Measurements from ENCODE around the gene BRINP1.
A peak's percentile ranks its signal among the peaks of the same experiment; 100 is the strongest.

BRINP1 gene, protein sequence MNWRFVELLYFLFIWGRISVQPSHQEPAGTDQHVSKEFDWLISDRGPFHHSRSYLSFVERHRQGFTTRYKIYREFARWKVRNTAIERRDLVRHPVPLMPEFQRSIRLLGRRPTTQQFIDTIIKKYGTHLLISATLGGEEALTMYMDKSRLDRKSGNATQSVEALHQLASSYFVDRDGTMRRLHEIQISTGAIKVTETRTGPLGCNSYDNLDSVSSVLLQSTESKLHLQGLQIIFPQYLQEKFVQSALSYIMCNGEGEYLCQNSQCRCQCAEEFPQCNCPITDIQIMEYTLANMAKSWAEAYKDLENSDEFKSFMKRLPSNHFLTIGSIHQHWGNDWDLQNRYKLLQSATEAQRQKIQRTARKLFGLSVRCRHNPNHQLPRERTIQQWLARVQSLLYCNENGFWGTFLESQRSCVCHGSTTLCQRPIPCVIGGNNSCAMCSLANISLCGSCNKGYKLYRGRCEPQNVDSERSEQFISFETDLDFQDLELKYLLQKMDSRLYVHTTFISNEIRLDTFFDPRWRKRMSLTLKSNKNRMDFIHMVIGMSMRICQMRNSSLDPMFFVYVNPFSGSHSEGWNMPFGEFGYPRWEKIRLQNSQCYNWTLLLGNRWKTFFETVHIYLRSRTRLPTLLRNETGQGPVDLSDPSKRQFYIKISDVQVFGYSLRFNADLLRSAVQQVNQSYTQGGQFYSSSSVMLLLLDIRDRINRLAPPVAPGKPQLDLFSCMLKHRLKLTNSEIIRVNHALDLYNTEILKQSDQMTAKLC

GRCh38 chr9:119368681-119369581, at the start of gene BRINP1:
Gene BRINP1, minus strand, starts transcription at chr9:119369435. Its CDS starts 56,080 bp downstream, at chr9:119313355.
- DNase-seq, result no peak

GRCh38 chr9:119418721-119419120, 49.5 kb upstream of the BRINP1 start:
- no peak for DNase-seq

DNA sequence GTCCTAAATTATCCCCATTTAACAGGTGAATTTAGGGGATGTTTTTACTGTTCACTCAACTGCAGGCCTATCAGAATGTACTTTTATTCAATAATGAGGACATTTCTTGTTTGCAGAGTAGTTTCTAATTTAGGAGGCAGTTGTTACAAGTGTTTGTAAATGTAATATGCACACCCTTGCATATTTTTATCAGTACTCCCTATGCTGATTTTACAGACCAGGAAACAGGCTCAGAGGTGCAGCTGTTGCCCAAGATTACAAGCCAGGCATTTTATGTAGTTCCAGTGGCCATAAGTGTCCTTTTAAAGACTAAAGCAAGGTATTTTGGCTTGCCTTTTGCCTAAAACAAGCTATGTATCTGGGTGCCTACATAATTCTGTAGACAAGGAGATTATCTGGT, 47.6 kb upstream of the BRINP1 start:
- no peak for DNase-seq

- no peak for DNase-seq
Observed at GRCh38 chr9:119412399-119412798, 43.2 kb upstream of the BRINP1 start.

GRCh38 chr9:119409552-119409951, 40.3 kb upstream of the BRINP1 start:
- no peak for DNase-seq

DNA sequence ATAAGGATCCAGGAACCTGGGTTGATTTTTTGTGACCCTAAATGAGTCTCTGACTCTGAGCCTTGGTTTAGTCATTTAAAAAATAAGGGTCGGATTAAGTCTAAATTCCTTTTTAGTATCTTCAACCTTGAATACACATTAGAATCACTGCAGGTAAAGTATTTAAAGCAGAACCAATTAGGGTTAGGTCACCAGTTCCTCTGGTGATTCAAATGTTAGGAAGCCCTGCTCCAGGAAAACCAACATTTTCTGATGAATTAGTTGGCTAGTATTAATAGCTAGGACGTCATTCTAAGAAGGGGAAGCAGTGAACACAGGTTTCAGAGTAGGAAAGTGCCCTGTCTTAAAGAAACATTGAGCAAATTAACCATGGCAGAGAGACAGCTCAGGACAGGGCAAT, 31.4 kb upstream of the BRINP1 start:
- DNase-seq, result no peak

DNA sequence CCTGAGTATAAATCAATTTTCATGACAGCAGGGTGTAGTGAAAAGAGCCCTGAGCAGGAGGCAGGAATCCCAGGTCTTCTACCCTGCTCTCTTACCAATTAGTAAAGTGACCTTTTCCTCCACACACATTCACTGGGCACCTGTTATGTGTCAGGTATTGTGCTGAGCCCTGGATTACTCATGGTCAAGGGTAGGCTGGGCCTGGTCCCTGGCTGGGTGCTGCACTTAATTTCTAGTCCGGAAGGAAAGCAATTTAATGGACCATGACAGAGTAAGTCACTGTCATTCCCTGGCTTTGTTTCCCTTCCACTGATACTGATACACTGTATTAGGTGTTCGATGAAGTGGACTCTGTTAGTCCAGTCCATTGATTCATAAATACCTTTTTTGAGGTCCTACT, 29.1 kb upstream of the BRINP1 start:
- DNase-seq, result no peak

DNA sequence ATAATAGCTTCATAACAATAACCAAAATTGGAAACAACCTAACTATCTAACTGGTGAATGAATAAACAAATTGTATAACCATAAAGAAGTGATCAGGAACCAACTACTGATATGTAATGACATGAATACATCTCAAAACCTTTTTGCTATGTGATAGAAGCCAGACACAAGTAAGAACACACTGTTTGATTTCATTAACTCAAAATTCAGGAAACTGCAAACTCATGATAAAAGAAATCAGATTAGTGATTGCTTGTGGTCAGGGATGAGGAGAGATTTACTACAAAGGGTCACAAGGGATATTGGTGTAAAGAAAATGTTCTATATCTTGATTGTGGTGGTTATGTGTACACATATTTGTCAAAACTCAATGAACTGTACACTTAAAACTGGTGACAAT, 22.6 kb upstream of the BRINP1 start:
- no peak for DNase-seq

DNA sequence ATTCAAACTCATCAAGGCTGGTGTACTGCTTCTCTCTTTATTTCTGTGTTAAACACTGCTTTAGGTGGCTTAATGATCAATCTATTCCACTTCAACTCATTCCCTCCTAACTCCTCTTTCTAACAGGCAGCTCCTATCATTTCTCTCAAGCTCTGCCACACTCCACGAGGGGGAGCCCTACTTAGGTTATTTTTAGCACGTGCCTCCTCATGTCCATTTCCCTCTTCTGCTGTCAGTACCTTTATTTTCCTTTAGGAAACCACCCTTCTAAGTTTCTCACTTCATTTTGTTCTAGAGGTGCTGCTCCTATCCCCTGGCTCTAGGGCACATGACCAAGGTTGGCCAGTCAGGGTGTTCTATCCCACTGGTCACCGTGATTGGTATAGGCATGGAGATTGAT, 6.7 kb upstream of the BRINP1 start:
- peak; percentile 39 to 44 for DNase-seq

DNA sequence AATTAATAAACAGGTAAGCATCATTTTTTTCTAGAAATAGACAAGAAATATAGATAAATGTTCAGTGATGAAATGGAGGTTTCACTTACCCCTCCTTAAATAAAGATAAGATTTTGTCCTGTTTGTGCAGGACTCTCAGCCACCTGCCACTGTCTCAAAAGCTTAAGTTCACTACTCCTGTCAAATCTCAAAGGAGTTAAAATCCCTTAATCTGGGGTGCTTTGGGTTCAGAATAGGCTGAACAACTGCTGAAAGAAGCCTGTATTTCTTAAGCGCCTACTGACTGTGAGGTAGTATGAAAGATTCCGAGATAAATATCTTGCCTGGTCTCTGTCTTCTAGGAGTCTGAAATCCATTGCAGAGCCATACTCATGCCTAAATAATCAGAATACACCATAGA, 3.7 kb upstream of the BRINP1 start:
- no peak for DNase-seq

GRCh38 chr9:119370816-119371215, 1.6 kb upstream of the BRINP1 start:
- DNase-seq, result no peak

DNA sequence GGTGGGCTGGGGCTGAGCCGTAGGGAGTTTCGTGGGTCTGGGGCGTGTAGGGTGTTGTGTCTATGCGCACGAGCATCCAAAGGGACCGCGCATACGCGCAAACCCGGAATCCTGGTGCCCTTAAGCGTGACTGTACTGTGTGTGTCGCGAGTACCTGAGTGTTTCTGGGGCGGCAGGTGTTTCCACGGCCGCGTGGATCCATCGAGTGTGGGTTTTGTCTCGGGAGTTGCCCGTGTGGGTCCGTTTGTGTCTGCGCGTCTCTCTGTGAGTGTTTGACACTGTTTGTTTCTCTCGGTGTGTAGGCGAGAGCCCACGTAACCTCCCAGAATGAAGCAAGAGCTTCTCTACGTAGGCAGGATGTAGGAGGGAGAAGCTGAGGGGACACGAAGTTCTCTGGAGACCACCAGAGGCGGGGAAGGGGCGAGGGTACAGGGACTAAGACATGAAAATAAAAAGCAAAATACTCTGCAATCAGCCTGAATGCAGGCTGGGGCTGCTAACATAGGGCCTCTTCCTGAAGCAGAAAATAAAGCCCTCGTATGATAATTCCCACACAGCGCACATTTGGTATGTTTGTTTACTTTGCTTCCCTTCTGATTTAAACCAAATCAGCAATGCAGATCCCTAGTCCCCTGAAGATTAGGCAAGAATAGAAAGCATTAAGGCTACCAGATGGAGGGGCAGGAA, 588 bp upstream of the BRINP1 start:
- DNase-seq, result no peak

DNA sequence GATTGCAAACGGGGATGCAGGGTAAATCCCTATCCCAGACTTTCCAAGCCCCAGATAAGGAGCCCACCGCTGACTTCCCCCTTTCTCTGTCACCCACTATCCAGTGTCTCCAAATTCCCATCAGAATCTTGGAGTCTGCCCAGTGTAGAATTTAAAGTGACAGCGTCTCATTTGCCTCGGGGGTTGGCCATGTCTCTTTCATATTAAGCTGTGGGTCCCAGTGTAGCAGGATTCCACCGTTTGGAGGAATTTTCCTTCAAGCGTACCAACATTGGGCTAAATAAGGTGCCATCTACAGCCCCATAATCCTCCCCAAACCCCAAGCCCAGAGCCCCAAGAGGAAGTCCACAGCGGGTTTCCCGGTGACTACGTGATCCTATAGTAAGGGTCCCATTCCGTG, 1.1 kb downstream of the BRINP1 start:
- no peak for DNase-seq

GRCh38 chr9:119367683-119368075, 1.6 kb downstream of the BRINP1 start:
- DNase-seq, result no peak

DNA sequence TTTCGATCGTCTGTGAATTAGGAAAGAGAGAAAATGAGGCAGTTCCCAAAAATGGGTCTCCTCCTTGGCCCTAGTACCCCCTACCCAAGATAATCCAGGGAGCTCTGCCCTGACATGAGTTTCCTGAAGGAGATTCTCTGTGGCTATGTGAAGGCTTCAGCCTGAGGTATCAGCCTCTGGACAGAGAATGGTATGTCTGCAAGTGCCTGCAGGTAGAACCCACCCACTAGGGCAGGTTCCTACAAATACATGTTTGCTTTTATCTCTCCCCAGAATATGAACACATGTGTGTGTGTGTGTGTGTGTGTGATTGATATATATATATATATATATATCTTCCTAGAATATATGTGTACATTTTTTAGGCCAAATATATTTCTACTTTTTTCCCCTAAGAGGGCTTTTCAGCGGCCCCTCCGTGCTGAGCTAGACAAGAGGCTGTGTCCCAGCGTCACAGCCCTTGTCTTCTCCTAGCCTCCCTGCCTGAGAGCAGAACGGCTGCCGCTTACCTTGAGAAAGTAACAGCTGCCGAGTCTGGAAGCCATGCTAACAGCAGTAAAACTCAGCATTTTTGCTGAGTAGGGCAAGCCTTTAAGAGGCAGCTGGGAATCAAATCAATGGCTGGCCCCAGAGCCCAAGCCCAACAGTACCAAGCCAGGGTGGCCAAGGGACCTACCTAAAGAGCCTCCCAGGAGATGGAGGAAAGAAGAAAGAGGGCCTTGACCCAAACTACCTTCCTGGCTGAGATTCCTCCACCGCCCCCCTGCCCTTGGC, 2.1 kb downstream of the BRINP1 start:
- DNase-seq, result no peak

GRCh38 chr9:119365291-119366027, 3.8 kb downstream of the BRINP1 start:
- DNase-seq, result peak; percentile 0 to 8

DNA sequence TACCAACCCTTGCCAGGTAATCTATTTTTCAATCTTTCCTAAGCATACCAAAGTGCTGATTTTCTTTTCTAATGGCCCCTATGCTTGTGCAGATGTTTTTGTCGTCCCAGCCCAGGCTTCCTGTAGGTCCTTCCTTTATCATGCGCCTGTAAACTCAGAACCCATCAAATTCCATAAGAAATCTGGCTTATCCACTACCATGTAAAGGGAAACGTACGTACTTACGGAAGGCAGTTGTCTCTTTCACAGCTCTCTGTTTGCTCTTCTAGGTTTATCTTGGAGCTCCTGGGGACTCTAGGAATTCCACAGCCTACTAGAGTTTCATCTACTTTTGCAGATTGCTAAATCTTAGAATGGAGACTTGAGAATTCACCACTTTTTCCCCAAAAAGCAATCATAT, 9.0 kb downstream of the BRINP1 start:
- DNase-seq, result no peak

DNA sequence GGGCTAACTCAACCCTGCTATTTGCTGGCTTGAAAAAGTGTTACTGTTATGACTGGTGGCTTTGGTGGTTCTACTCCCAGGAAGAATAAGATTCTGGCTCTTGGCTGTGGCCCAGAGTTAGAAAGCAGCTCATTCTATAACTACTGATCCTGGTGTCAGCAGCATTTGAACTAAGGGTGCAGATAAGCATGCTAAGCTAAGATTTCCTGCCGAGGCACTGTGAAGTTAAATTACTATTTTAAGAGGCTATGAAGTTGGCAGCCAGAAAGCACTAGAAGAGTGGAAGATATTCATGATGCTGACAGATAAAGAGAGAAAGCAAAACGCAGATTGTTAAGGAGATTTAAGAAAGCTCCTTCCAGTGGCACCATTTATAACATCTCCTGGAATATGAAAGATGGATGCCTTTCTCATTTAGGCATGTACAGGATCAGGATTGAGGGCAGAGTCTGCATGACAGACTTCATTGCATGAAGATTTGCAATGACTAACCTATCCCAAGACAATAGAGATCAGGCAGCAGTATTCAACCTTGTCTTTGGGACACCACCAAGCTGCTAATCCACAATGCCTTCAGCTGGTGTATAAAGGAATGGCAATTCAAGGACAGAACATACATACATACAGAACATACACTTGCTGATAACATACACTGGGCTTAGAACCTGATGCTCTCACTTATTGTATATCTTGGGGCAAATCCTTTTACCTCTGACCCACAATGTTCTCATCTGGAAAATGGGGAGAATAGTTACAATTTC, 11.7 kb downstream of the BRINP1 start:
- DNase-seq, result no peak

- DNase-seq, result no peak
Observed at GRCh38 chr9:119349351-119349825, 19.8 kb downstream of the BRINP1 start.

Measured in AML-193 (cell line).